GM12801 (cell line): ENCODE results near the gene FOLR3.

Experiments used
- CTCF ChIP-seq: IDR thresholded peaks from one replicate; pipeline ENCODE4 v1.5.1; 2011; ENCODE audit warnings: control low read depth; ENCODE audit not compliant: insufficient read length; ENCODE audit errors: extremely low read depth

The FOLR3 gene

GRCh38 chr11:72114570-72114969 is 21.0 kb upstream of the FOLR3 start:
- no peak for TF ChIP-seq CTCF

- no peak for TF ChIP-seq CTCF
Observed at GRCh38 chr11:72116019-72116755, 19.3 kb upstream of the FOLR3 start.

- TF ChIP-seq CTCF: no peak
Observed at GRCh38 chr11:72119198-72119597, 16.3 kb upstream of the FOLR3 start.

GRCh38 chr11:72120930-72121329 is 14.6 kb upstream of the FOLR3 start:
- no peak for TF ChIP-seq CTCF

- TF ChIP-seq CTCF: no peak
Observed at GRCh38 chr11:72122607-72123006, 12.9 kb upstream of the FOLR3 start.

- TF ChIP-seq CTCF: no peak
Observed at GRCh38 chr11:72123117-72123653, 12.3 kb upstream of the FOLR3 start.

GRCh38 chr11:72124046-72124445 is 11.5 kb upstream of the FOLR3 start:
- no peak for TF ChIP-seq CTCF
